Activated T-cell treated with anti-CD3 and anti-CD28 coated beads, Interleukin-2, amount 50 U/mL, for 4 hours (primary cell): ENCODE measurements around the gene SNTB2. TPM values are rescaled to one million over a fixed set of nuclear protein-coding genes. Genes with fewer than 3 reads are reported as not detected.
"Not testable (repeated sequence)": the region's sequence is repeated elsewhere in the genome, so short reads cannot be mapped to it uniquely, and the experiment has no call there.

Experiments
- ATAC-seq, 2 donors: fragments of 200-7000 bp; cut with Tn5 transposase; one replicate each; pipeline ENCODE4 v1.10.0; 2021
- DNase-seq: peaks from one replicate; pipeline ENCODE4 v3.0.0-alpha.2; 2020
- H3K27me3 Mint-ChIP-seq: one replicate; pipeline ENCODE4 v1.8.0; 2021; ENCODE audit warnings: low read depth, mixed read lengths
- H3K36me3 Mint-ChIP-seq: one replicate; pipeline ENCODE4 v1.8.0; 2022; ENCODE audit warnings: mixed read lengths; ENCODE audit not compliant: insufficient read depth
- H3K4me1 Mint-ChIP-seq: one replicate; pipeline ENCODE4 v1.8.0; 2021; ENCODE audit warnings: low read depth, mixed read lengths
- H3K4me3 Mint-ChIP-seq: one replicate; pipeline ENCODE4 v1.8.0; 2021; ENCODE audit warnings: mild to moderate bottlenecking, moderate library complexity, mixed read lengths
- H3K9me3 Mint-ChIP-seq: one replicate; pipeline ENCODE4 v1.8.0; 2021; ENCODE audit warnings: mixed read lengths
- total RNA-seq, 3 donors: library from RNA; stranded (reverse); gene quantifications; one replicate each; pipeline ENCODE4 v1.2.1, GENCODE V29; 2021

Gene SNTB2
- total RNA-seq, 3 donors from 2014 or later: 11.7 to 15.5 (median 13.1) TPM

- no peak for DNase-seq
- Mint-ChIP-seq H3K4me1 (no peaks in the 10 kb centered on the region), H3K36me3 (peaks cover 11% of the 10 kb centered on the region), H3K9me3 (no peaks in the 10 kb centered on the region), H3K4me3 (no peak overlapping the region), H3K27me3 (no peaks in the 10 kb centered on the region)
- no peak for ATAC-seq
Measured at GRCh38 chr16:69270395-69270794, 83.4 kb downstream of the SNTB2 start.

GRCh38 chr16:69270831-69271230 lies 83.9 kb downstream of the SNTB2 start:
- DNase-seq (no peak), ATAC-seq (no peak)
- Mint-ChIP-seq H3K4me1 (no peaks in the 10 kb centered on the region), H3K9me3 (no peaks in the 10 kb centered on the region), H3K27me3 (no peaks in the 10 kb centered on the region), H3K36me3 (peaks cover 11% of the 10 kb centered on the region), H3K4me3 (no peak overlapping the region)

- no peaks in the 10 kb centered on the region for H3K4me1 Mint-ChIP-seq
- no peak overlapping the region for H3K4me3 Mint-ChIP-seq
- ATAC-seq: no peak
- no peaks in the 10 kb centered on the region for H3K27me3 Mint-ChIP-seq
- DNase-seq: no peak
- H3K9me3 Mint-ChIP-seq: no peaks in the 10 kb centered on the region
- H3K36me3 Mint-ChIP-seq: peaks cover 7% of the 10 kb centered on the region
Measured at GRCh38 chr16:69273009-69273408, 86.0 kb downstream of the SNTB2 start.

- DNase-seq (no peak), ATAC-seq (no peak)
- no peaks in the 10 kb centered on the region for H3K27me3 Mint-ChIP-seq
- H3K4me1 Mint-ChIP-seq: no peaks in the 10 kb centered on the region
- H3K36me3 Mint-ChIP-seq: peaks cover 7% of the 10 kb centered on the region
- H3K9me3 Mint-ChIP-seq: no peaks in the 10 kb centered on the region
- H3K4me3 Mint-ChIP-seq: no peak overlapping the region
Measured at GRCh38 chr16:69274699-69275235, 87.8 kb downstream of the SNTB2 start.

- Mint-ChIP-seq H3K9me3 (no peaks in the 10 kb centered on the region), H3K36me3 (peaks cover 2% of the 10 kb centered on the region), H3K4me3 (no peak overlapping the region), H3K27me3 (no peaks in the 10 kb centered on the region), H3K4me1 (no peaks in the 10 kb centered on the region)
- no peak for DNase-seq
- ATAC-seq: no peak
Measured at GRCh38 chr16:69276148-69277115, 89.5 kb downstream of the SNTB2 start.

GRCh38 chr16:69277413-69277812 lies 90.4 kb downstream of the SNTB2 start:
- DNase-seq (no peak), ATAC-seq (no peak)
- H3K9me3 Mint-ChIP-seq: no peaks in the 10 kb centered on the region
- no peak overlapping the region for H3K4me3 Mint-ChIP-seq
- peaks cover 2% of the 10 kb centered on the region for H3K36me3 Mint-ChIP-seq
- no peaks in the 10 kb centered on the region for H3K27me3 Mint-ChIP-seq
- no peaks in the 10 kb centered on the region for H3K4me1 Mint-ChIP-seq

GRCh38 chr16:69283851-69284250 lies 96.9 kb downstream of the SNTB2 start:
- H3K4me1 Mint-ChIP-seq: no peaks in the 10 kb centered on the region
- H3K27me3 Mint-ChIP-seq: no peaks in the 10 kb centered on the region
- H3K9me3 Mint-ChIP-seq: no peaks in the 10 kb centered on the region
- H3K4me3 Mint-ChIP-seq: no peak overlapping the region
- H3K36me3 Mint-ChIP-seq: peaks cover 2% of the 10 kb centered on the region
- no peak for ATAC-seq
- no peak for DNase-seq

GRCh38 chr16:69285240-69285639 lies 98.3 kb downstream of the SNTB2 start:
- peaks cover 4% of the 10 kb centered on the region for H3K36me3 Mint-ChIP-seq
- ATAC-seq (no peak), DNase-seq (no peak)
- no peak overlapping the region for H3K4me3 Mint-ChIP-seq
- H3K27me3 Mint-ChIP-seq: no peaks in the 10 kb centered on the region
- no peaks in the 10 kb centered on the region for H3K9me3 Mint-ChIP-seq
- H3K4me1 Mint-ChIP-seq: no peaks in the 10 kb centered on the region

- Mint-ChIP-seq H3K9me3 (no peaks in the 10 kb centered on the region), H3K4me1 (no peaks in the 10 kb centered on the region), H3K36me3 (peaks cover 4% of the 10 kb centered on the region), H3K4me3 (no peak overlapping the region), H3K27me3 (no peaks in the 10 kb centered on the region)
- ATAC-seq (peak in 1 of 2 donors; percentile 18), DNase-seq (peak; percentile 31)
Measured at GRCh38 chr16:69286941-69287713, 100.2 kb downstream of the SNTB2 start.

GRCh38 chr16:69291657-69292056 lies 104.7 kb downstream of the SNTB2 start:
- not testable (repeated sequence) for H3K36me3 Mint-ChIP-seq, ATAC-seq

GRCh38 chr16:69293401-69293800 lies 106.4 kb downstream of the SNTB2 start:
- no peak for DNase-seq
- ATAC-seq: no peak
- Mint-ChIP-seq H3K4me3 (no peak overlapping the region), H3K4me1 (no peaks in the 10 kb centered on the region), H3K27me3 (no peaks in the 10 kb centered on the region), H3K9me3 (no peaks in the 10 kb centered on the region), H3K36me3 (peaks cover 2% of the 10 kb centered on the region)

More at GRCh38 chr16:69291657-69292056, 104.7 kb downstream of the SNTB2 start:
- not testable (repeated sequence) for H3K27me3 Mint-ChIP-seq, H3K4me1 Mint-ChIP-seq, H3K9me3 Mint-ChIP-seq, DNase-seq, H3K4me3 Mint-ChIP-seq

GRCh38 chr16:69294051-69294450 lies 107.1 kb downstream of the SNTB2 start:
- H3K9me3 Mint-ChIP-seq: no peaks in the 10 kb centered on the region
- H3K27me3 Mint-ChIP-seq: no peaks in the 10 kb centered on the region

GRCh38 chr16:69296771-69297170 lies 109.8 kb downstream of the SNTB2 start:
- not testable (repeated sequence) for H3K4me1 Mint-ChIP-seq, H3K27me3 Mint-ChIP-seq, ATAC-seq, H3K9me3 Mint-ChIP-seq, H3K36me3 Mint-ChIP-seq, H3K4me3 Mint-ChIP-seq, DNase-seq

More at GRCh38 chr16:69294051-69294450, 107.1 kb downstream of the SNTB2 start:
- Mint-ChIP-seq H3K4me3 (no peak overlapping the region), H3K4me1 (no peaks in the 10 kb centered on the region), H3K36me3 (peaks cover 2% of the 10 kb centered on the region)
- ATAC-seq (no peak), DNase-seq (no peak)

GRCh38 chr16:69298261-69298660 lies 111.3 kb downstream of the SNTB2 start:
- Mint-ChIP-seq H3K36me3 (peaks cover 11% of the 10 kb centered on the region), H3K27me3 (no peaks in the 10 kb centered on the region), H3K4me3 (no peak overlapping the region), H3K4me1 (no peaks in the 10 kb centered on the region), H3K9me3 (no peaks in the 10 kb centered on the region)
- DNase-seq (no peak), ATAC-seq (no peak)
